ENCODE results near the gene ZNF497. TPM values are rescaled to one million over a fixed set of nuclear protein-coding genes. Genes with fewer than 3 reads are reported as not detected.
A peak's percentile ranks its signal among the peaks of the same experiment; 100 is the strongest.

The ZNF497 gene
- total and polyA plus RNA-seq, 12 donors = 0.20 to 8.1 (median 1.6) TPM

DNA sequence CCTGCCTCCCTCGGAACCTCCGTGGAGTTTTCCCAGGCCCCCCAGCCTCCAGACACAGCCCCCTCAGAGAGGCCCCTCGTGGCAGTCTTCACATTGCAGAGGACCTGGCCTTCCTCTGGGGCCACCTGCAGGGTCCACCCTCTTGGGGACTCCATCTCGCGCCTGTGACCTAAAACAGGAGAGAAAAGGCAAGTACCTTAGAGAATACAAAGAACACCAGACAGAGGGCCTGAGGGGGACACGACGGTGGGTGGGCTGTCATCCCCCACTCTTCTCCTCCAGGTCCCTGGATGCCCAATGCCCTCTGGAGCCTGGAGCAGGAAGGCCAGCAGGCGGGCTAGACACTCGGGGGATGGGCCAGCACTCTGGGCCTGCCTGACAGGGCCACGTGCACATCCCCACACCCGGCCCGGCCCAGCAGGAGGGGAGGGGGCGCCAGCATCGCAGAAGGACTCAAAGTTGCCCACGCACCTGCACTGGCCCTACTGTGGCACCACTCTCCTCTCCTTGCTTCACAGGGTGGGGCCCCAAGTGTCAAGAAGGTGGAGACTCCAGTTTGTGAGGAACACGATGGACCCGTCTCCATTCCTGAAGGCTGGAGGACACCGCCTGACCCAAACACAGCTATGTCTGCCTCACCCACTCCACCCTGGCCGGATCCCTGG, 4.9 kb downstream of the ZNF497 start:
- DNase-seq = no peak
- TF ChIP-seq POLR2A (IDR thresholded peaks at IDR 0.05) = no peak
- TF ChIP-seq, protein P1, sequence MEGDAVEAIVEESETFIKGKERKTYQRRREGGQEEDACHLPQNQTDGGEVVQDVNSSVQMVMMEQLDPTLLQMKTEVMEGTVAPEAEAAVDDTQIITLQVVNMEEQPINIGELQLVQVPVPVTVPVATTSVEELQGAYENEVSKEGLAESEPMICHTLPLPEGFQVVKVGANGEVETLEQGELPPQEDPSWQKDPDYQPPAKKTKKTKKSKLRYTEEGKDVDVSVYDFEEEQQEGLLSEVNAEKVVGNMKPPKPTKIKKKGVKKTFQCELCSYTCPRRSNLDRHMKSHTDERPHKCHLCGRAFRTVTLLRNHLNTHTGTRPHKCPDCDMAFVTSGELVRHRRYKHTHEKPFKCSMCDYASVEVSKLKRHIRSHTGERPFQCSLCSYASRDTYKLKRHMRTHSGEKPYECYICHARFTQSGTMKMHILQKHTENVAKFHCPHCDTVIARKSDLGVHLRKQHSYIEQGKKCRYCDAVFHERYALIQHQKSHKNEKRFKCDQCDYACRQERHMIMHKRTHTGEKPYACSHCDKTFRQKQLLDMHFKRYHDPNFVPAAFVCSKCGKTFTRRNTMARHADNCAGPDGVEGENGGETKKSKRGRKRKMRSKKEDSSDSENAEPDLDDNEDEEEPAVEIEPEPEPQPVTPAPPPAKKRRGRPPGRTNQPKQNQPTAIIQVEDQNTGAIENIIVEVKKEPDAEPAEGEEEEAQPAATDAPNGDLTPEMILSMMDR (IDR thresholded peaks at IDR 0.05) = no peak
- Histone ChIP-seq H3K36me3 (replicated peaks in 1 of 2) (no peaks in the 10 kb centered on the region), H3K27me3 (peaks cover 21% of the 10 kb centered on the region), H3K27ac (no peak overlapping the region), H3K4me1 (replicated peaks in 1 of 2) (peaks cover 4 to 16% of the 10 kb centered on the region in 2 donors), H3K4me3 (no peak overlapping the region), H3K9me3 (replicated peaks in 1 of 3) (no peaks in the 10 kb centered on the region)
- intact Hi-C loops (cut with DNase I) = no loop called here
- WGBS, 4 donors = 59 to 79% (median 69%) methylated on average over 4 to 19 of the region's 19 CpGs

DNA sequence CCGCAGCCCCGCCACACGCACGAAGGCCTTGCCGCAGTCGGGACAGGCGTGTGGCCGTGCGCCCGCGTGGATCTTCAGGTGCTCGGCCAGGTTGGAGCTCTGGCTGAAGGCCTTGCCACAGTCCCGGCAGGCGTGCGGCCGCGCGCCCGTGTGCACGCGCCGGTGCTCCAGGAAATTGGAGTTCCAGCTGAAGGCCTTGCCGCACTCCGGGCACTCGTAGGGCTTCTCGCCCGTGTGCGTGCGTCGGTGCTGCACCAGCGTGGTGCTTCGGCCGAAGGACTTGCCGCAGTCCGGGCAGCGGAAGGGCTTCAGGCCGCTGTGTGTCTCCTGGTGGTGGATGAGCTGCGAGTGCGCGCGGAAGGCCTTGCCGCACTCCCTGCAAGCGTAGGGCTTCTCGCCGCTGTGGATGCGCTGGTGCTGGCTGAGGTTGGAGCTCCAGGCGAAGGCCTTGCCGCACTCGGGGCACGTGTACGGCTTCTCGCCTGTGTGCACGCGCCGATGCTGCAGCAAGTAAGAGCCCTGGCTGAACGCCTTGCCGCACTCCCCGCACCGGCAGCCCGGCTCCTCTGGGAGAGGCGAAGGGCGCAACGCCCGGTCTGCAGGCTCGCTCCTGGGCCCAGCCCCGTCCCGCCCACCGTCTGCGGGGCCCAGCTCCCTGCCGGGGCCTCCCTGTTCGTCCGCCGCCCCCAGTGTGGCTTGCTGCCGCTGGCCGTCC, 5.6 kb downstream of the ZNF497 start:
- intact Hi-C loops (cut with DNase I) = no loop called here
- peaks cover 4 to 15% of the 10 kb centered on the region in 2 donors for H3K4me1 ChIP-seq (replicated peaks in 1 of 2)
- H3K36me3 ChIP-seq (replicated peaks in 1 of 2) = no peaks in the 10 kb centered on the region
- H3K27me3 ChIP-seq = peaks cover 21% of the 10 kb centered on the region
- no peaks in the 10 kb centered on the region for H3K9me3 ChIP-seq (replicated peaks in 1 of 3)
- WGBS, 4 donors = 24 to 60% (median 40%) methylated on average over 1 to 75 of the region's 75 CpGs
- DNase-seq = no peak
- TF ChIP-seq POLR2A (IDR thresholded peaks at IDR 0.05) = no peak
- TF ChIP-seq, protein P1 (IDR thresholded peaks at IDR 0.05) = no peak
- peak overlapping the region in 1 of 4 donors; percentile 22 for H3K4me3 ChIP-seq
- H3K27ac ChIP-seq = no peak overlapping the region

DNA sequence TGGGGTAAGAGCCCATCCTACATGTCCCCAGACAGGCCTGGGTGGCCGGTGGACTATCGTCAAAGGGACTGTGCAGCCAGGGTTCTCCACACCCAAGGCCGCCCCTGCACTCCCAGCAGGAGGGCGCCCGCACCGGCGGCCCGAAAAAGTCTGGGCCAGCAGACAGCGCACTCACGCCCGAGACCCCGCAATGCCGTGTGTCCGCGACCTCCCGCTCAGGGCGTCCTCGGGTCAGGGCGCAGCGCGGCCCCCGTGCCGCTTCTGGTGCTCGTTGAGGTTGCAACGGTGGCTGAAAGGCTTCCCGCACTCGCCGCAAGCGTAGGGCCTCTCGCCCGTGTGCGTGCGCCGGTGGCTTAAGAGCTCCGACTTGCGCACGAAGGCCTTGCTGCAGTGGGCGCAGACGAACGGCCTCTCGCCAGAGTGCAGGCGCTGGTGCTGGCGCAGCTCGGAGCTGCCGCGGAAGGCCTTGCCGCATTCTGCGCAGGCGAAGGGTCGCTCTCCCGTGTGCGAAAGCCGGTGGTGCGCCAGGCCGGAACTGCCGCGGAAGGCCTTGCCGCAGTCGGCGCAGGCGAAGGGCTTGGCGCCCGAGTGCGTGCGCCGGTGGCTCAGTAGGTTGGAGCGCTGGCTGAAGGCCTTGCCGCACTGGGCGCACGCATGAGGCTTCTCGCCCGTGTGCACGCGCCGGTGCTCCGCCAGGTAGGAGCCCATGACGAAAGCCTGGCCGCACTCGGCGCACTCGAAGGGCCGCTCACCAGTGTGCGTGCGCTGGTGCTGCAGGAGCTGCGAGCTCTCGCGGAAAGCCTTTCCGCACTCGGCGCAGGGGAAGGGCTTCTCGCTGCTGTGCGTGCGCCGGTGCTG, 6.4 kb downstream of the ZNF497 start:
- WGBS, 4 donors = 5 to 19% (median 14%) methylated on average over 18 to 94 of the region's 94 CpGs
- Histone ChIP-seq H3K27me3 (peaks cover 25% of the 10 kb centered on the region), H3K4me3 (peak overlapping the region in 1 of 4 donors; percentile 22), H3K27ac (no peak overlapping the region), H3K9me3 (replicated peaks in 1 of 3) (no peaks in the 10 kb centered on the region), H3K4me1 (replicated peaks in 1 of 2) (peaks cover 0 to 9% of the 10 kb centered on the region in 2 donors), H3K36me3 (replicated peaks in 1 of 2) (no peaks in the 10 kb centered on the region)
- no peak for DNase-seq
- intact Hi-C loops (cut with DNase I) = no loop called here
- no peak for TF ChIP-seq POLR2A (IDR thresholded peaks at IDR 0.05)
- TF ChIP-seq, protein P1 (IDR thresholded peaks at IDR 0.05) = no peak

DNA sequence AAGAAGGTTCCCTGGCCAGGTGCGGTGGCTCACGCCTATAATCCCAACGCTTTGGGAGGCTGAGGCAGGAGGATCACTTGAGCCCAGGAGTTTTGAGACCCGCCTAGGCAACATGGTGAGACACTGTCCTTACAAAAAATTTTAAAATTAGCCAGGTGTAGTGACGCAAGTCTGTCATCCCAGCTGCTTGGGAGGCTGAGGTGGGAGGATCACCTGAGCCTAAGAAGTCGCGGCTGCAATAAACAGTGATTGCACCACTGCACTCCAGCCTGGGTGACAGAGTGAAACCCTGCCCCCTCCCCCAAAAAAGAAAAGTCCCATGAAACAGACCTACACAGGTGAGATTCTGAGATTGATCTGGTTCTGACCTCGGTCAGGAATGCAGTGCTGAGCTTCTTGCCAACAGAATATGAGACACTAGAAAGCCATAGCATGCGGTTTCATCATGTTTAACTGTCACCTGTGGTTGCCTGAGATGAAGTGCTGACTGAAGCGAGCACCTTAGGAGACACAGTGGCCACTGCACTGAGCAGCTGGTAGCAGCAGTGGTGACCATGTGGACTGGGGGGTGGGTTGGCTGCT, 7.2 kb downstream of the ZNF497 start:
- peaks cover 2 to 13% of the 10 kb centered on the region in 2 donors for H3K4me1 ChIP-seq (replicated peaks in 1 of 2)
- no peaks in the 10 kb centered on the region for H3K36me3 ChIP-seq (replicated peaks in 1 of 2)
- DNase-seq = no peak
- no peak overlapping the region for H3K27ac ChIP-seq
- no peaks in the 10 kb centered on the region for H3K9me3 ChIP-seq (replicated peaks in 1 of 3)
- H3K27me3 ChIP-seq = peaks cover 29% of the 10 kb centered on the region
- 86 to 93% (median 89%) methylated on average over 9 to 10 of the region's 10 CpGs for WGBS, 4 donors
- TF ChIP-seq, protein P1 (IDR thresholded peaks at IDR 0.05) = no peak
- TF ChIP-seq POLR2A (IDR thresholded peaks at IDR 0.05) = no peak
- intact Hi-C loops (cut with DNase I) = no loop called here
- no peak overlapping the region for H3K4me3 ChIP-seq

Measured in adrenal gland (tissue), 12 donors.